SK-N-SH treated with all-trans-retinoic acid at 6 μM for 48 hours (cell line): ENCODE data around the gene MEIS2.

ENCODE experiments used
- ARNTL ChIP-seq: fragments of 450-650 bp; formaldehyde crosslinking; IDR thresholded peaks from 2 replicates; pipeline ENCODE4 v1.5.0; 2020; ENCODE audit warnings: low read depth, mild to moderate bottlenecking, moderate library complexity, borderline replicate concordance
- ZFP30 ChIP-seq: fragments of 450-650 bp; formaldehyde crosslinking; IDR thresholded peaks from 2 replicates; pipeline ENCODE4 v1.5.0; 2022; ENCODE audit warnings: mild to moderate bottlenecking, moderate library complexity

- TF ChIP-seq ARNTL (CRISPR knock-in tag) (no peak), ZFP30 (CRISPR knock-in tag) (no peak)
Observed at GRCh38 chr15:37122703-37123102, 22.4 kb upstream of the MEIS2 start.
